Germinal center (tissue), 1 donor: ENCODE measurements around the gene SLC1A7.
"Not testable (repeated sequence)": the region's sequence is repeated elsewhere in the genome, so short reads cannot be mapped to it uniquely, and the experiment has no call there.

ENCODE experiments used
- DNase-seq: peaks from one replicate; pipeline ENCODE4 v3.0.0; 2012; ENCODE audit warnings: mixed read lengths, low spot score

The SLC1A7 gene

GRCh38 chr1:53142226-53142853 is at the start of gene SLC1A7:
Gene SLC1A7, minus strand, starts transcription at chr1:53142638. Its CDS starts 189 bp downstream, at chr1:53142449.
- DNase-seq, result no peak

- no peak for DNase-seq
These were observed 47.8 kb upstream of the SLC1A7 start for GRCh38 chr1:53190210-53190611.

- no peak for DNase-seq
These were observed 46.6 kb upstream of the SLC1A7 start for GRCh38 chr1:53189061-53189460.

- no peak for DNase-seq
These were observed 45.7 kb upstream of the SLC1A7 start for GRCh38 chr1:53188099-53188498.

- no peak for DNase-seq
These were observed 45.0 kb upstream of the SLC1A7 start for GRCh38 chr1:53187401-53187800.

GRCh38 chr1:53186533-53186932 is 44.1 kb upstream of the SLC1A7 start:
- DNase-seq, result no peak

GRCh38 chr1:53185955-53186297 is 43.5 kb upstream of the SLC1A7 start:
- not testable (repeated sequence) for DNase-seq

GRCh38 chr1:53183095-53183990 is 40.9 kb upstream of the SLC1A7 start:
- DNase-seq, result no peak

- DNase-seq, result no peak
These were observed 40.3 kb upstream of the SLC1A7 start for GRCh38 chr1:53182716-53183094.

- peak; percentile 77 for DNase-seq
These were observed 39.7 kb upstream of the SLC1A7 start for GRCh38 chr1:53182111-53182593.

GRCh38 chr1:53180951-53181350 is 38.5 kb upstream of the SLC1A7 start:
- DNase-seq, result no peak

- DNase-seq, result no peak
These were observed 37.8 kb upstream of the SLC1A7 start for GRCh38 chr1:53180226-53180625.

- no peak for DNase-seq
These were observed 34.2 kb upstream of the SLC1A7 start for GRCh38 chr1:53176452-53177208.

- no peak for DNase-seq
These were observed 32.8 kb upstream of the SLC1A7 start for GRCh38 chr1:53174971-53175913.

GRCh38 chr1:53172426-53173128 is 30.1 kb upstream of the SLC1A7 start:
- peak; percentile 81 for DNase-seq

- DNase-seq, result no peak
These were observed 24.5 kb upstream of the SLC1A7 start for GRCh38 chr1:53166912-53167311.

- DNase-seq, result no peak
These were observed 23.9 kb upstream of the SLC1A7 start for GRCh38 chr1:53166366-53166765.

- DNase-seq, result no peak
These were observed 23.0 kb upstream of the SLC1A7 start for GRCh38 chr1:53165408-53165961.

- no peak for DNase-seq
These were observed 20.9 kb upstream of the SLC1A7 start for GRCh38 chr1:53163291-53163768.

- no peak for DNase-seq
These were observed 20.2 kb upstream of the SLC1A7 start for GRCh38 chr1:53162621-53163020.
